Stimulated activated CD4-positive, alpha-beta T cell treated with anti-CD3 and anti-CD28 coated beads, Interleukin-2, amount 100 ng/mL, for 48 hours (primary cell): ENCODE measurements around the gene GOLGA6A.
A peak's percentile ranks its signal among the peaks of the same experiment; 100 is the strongest.
"Not testable (repeated sequence)": the region's sequence is repeated elsewhere in the genome, so short reads cannot be mapped to it uniquely, and the experiment has no call there.

Experiments used
- DNase-seq, 2 donors: peaks; one replicate each; pipeline ENCODE4 v3.0.0-alpha.2; 2020

Gene GOLGA6A

DNA sequence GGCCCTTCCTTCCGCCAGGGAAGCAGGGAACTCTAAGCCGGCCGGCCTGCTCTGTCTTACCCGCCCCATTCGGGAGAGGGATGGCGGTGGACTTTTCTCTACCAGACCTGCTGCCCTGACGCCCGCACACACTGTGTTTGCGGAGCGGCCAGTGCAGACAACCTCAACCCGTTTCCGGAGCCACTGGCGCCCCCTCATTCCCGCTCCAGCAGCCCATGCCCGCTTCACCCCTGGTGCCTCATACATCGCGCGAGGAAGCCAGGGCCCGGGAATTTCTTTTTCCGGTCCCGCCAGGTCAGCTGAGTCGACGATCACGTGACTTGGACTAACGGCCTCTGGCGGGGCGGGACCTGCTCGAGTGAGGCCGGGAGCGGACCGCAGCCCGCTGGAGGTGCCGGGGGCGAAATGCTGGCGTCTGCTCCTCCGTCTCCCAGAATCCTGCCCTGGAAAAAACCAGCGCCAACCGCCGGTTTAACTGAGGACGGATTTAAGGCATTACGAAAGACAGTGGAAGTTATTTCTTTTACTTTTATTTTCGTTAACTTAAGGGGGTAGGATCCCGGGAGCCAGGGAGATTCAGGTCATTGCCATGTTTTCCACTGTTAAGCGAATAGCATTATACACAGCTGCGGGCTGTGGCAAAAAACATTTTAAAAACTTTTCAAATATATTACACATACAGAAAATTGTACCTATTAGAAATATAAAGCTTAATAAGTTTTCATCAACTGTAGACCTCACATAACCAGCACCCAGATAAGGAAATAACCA lies 17.8 kb upstream of the GOLGA6A start:
- peak; percentile 75 to 79 for DNase-seq

DNA sequence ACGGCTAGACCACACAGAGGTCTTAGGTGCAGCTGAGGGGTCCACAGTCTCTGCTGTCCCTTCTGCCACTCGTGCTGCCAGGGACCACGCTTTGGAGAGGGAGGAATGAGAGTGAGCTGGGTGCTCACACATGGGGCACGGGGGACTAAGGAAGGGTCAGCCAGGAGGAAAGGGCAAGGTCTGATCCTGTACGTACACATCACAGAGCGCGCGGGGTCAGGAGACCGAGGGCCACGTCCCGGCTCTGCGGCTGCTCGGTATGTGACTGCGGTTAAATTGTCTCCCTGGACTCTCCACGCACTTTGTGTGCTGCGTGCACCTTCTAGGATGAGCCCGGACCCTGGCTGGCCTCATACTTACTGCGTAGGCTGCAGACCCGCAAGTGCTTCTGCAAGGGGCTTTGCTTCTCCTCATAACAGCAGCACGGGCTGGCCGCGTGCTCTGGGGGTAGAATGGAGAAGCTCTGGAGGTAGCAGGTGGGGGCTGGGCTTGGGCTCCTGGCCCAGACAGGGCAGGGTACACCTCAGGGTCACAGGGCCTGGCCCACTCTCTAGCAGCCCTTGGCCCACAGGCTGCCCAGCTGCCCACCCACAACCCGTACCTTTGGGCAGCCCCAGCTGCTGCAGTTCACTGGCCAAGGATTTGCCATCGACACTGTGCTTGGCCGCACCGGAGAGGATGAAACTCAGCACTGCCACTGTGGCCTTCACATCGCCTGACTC lies 14.6 kb upstream of the GOLGA6A start:
- DNase-seq: not testable (repeated sequence)

DNA sequence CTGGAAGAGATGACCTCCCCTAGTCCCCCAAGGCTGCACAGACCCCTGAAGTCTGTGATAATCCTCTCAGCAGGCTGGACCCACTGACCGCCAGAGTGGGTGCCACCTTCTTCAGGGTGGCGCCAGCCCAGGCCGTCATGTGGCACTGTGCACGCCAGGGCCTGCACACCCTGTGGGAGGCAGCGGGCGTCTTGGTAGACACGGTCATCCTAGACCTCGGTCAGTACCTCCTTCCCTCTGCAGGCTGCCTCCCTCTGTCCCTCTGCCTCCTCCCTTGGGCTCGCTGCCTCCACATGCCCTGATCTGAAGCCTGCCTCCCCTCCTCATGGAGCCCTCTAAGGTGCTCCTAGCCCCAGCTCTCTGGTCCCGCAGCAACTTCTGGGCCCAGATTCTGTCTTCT lies 13.3 kb upstream of the GOLGA6A start:
- DNase-seq: not testable (repeated sequence)

GRCh38 chr15:74094567-74094966 lies 12.2 kb upstream of the GOLGA6A start:
- DNase-seq: not testable (repeated sequence)

GRCh38 chr15:74075781-74076180 lies 6.6 kb downstream of the GOLGA6A start:
- not testable (repeated sequence) for DNase-seq

GRCh38 chr15:74072614-74073337 lies 9.6 kb downstream of the GOLGA6A start:
- peak in 1 of 2 donors; percentile 30 for DNase-seq

- not testable (repeated sequence) for DNase-seq
Measured at GRCh38 chr15:74072132-74072531, 10.2 kb downstream of the GOLGA6A start.

GRCh38 chr15:74071645-74072044 lies 10.7 kb downstream of the GOLGA6A start:
- DNase-seq: not testable (repeated sequence)

DNA sequence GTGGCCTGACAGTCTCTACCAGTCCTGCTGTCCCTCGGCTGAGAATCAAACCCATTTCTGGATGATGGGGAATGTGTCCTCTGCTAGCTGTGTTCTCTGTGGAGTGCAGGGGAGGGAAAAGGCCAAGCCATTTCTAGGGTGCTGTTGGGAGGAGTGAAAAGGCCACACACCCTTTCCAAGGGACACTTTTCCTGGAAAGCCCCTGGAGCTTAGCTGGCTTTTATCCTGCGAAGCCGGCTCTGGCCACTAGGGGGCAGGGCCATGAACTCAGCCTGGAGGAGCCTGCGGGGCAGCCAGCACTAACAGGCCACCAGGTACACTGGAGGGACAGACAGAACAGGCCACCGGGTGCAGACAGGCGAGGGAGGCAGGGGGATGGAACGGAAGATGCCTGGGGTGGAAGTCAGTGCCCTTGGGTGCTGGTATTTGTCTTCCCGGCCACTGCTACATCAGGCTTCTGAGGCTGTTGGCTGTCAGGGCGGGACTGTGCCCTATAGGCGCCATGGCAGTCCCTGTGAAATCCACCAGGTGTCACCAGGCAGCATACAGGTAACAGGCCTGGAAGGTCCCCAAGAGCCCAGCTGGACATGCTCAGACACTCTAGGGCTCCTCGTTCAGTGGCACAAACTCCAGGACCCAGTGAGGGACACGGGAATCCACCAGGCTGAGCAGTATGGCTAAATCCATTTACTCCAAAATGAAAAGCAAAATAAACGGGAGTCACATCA lies 16.5 kb downstream of the GOLGA6A start:
- DNase-seq: peak; percentile 48 to 60

GRCh38 chr15:74064822-74065221 lies 17.5 kb downstream of the GOLGA6A start:
- DNase-seq: not testable (repeated sequence)

GRCh38 chr15:74064183-74064582 lies 18.2 kb downstream of the GOLGA6A start:
- not testable (repeated sequence) for DNase-seq

DNA sequence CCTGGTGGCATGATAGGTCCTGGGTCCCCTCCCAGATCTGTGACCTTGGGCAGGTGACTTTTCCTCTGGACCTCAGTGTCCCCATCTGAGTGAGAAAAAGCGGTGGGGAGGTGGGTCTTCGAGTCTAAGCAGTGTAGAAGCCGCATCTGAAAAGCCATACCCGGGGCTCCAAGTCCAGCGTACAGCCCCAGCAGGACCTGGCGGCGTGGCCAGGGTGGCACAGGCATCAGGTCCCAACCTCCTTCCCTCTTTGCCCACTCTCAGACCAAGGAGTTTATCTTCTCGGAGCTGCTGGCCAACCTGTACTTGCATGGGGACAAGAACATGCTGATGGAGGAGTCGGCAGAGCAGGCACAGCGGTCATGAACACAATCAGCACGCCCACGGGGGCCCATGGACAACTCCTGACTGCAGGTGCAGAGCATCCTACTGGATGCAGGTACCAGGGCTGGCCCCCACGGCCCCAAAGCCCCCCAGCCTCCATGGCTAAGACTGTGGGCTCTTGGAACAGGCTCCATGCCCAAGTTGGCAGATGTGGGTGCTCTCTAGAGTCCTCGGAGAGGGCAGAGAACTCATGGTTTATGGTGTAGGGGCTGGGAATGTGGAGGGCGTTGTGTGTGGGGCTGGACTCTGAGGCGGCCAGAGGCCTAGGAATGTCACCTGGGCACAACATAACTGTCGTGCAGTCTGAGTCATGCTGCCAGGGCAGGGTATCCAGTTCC lies 18.8 kb downstream of the GOLGA6A start:
- DNase-seq: not testable (repeated sequence)

GRCh38 chr15:74062671-74063070 lies 19.7 kb downstream of the GOLGA6A start:
- no peak for DNase-seq

GRCh38 chr15:74062236-74062635 lies 20.1 kb downstream of the GOLGA6A start:
- no peak for DNase-seq

GRCh38 chr15:74060251-74060650 lies 22.1 kb downstream of the GOLGA6A start:
- DNase-seq: no peak

GRCh38 chr15:74059050-74059833 lies 23.1 kb downstream of the GOLGA6A start:
- DNase-seq: not testable (repeated sequence)

DNA sequence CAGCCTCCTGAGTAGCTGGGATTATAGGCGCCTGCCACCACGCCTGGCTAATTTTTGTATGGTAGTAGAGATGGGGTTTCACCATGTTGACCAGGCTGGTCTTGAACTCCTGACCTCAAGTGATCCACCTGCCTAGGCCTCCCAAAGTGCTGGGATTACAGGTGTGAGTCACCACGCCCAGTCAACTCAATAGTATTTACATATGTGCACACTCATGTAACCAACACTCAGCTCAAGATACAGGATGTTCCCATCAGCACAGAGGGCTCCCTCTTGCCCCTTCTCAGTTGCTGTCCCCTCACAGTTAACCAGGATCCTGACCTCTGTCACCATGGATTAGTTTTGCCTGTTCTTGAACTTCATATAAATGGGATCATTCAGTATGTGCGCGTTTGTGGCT lies 26.0 kb downstream of the GOLGA6A start:
- not testable (repeated sequence) for DNase-seq

DNA sequence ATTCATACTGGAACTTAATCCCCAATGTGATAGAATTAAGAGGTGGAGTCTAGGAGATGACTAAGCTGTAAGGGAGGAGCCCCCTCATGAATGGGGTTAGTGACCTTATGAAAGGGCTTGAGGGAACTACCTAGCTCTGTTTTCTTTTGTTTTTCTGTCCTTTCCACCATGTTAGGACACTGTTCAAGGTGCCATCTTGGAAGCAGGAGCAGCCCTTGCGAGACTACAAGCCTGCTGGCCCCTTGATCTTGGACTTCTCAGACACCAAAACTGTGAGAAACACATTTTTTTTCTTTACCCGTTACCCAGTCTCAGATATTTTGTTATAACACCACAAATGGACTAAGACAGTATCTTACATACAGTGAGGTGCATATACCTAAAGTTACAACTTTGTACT lies 26.5 kb downstream of the GOLGA6A start:
- no peak for DNase-seq

DNA sequence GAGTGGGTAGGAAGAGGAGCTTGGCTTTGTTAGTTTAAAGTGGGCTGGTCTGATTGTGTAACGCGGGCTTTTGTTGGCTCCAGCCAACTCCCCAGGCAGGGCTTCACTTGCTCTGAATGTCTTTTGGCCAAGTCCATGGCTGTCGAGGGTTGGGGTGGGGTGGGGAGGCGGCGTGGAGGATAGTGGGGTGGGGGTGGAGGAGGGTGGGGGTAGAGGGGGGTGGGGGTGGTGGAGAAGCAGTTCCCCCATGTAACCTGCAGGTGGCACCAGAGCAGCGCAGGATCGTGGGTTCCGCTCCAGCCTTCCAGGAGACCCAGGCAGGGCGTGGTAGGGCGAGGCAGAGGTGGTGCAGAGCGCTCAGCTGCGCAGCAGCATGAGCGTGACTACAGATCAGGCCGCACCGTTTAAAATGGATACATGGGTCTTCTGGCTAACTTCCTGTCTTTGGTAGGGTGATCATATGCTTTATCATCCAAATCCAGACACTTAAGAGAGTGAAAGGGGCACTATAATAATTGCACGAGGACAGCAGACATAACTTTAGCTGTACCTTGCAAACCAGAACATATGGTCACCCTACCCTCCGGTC lies 28.3 kb downstream of the GOLGA6A start:
- peak; percentile 70 to 71 for DNase-seq

- no peak for DNase-seq
Measured at GRCh38 chr15:74053517-74053916, 28.8 kb downstream of the GOLGA6A start.
